Tibial nerve (tissue), 4 donors: ENCODE results near the gene PLEKHG4B. TPM values are rescaled to one million over a fixed set of nuclear protein-coding genes. Genes with fewer than 3 reads are reported as not detected.

Experiments used
- DNase-seq, 2 donors: peaks; one replicate each; pipeline ENCODE4 v3.0.0-alpha.2; 2019; ENCODE audit warnings: low spot score in 2 of 2
- H3K27ac ChIP-seq, 4 donors: fragments of 200-600 bp; sonication (generic) in 3 of 4; one replicate each; pipeline ENCODE4 v1.5.1; 2017 to 2019; ENCODE audit warnings: mild to moderate bottlenecking in 1 of 4
- H3K27me3 ChIP-seq, 2 donors: fragments of 200-600 bp; sonication (generic) in 1 of 2; one replicate each; pipeline versions ENCODE4 v1.5.1 to v1.6.0; 2017 to 2019
- H3K36me3 ChIP-seq, 3 donors: fragments of 200-600 bp; sonication (generic); one replicate each; pipeline ENCODE4 v1.5.1; 2018 to 2019
- H3K4me1 ChIP-seq, 4 donors: fragments of 200-600 bp; sonication (generic) in 3 of 4; one replicate each; pipeline ENCODE4 v1.5.1; 2017 to 2019
- H3K4me3 ChIP-seq, 4 donors: fragments of 200-600 bp; sonication (generic) in 3 of 4; one replicate each; pipeline ENCODE4 v1.5.1; 2017 to 2019; ENCODE audit warnings: mild to moderate bottlenecking in 1 of 4, moderate library complexity in 1 of 4
- H3K9me3 ChIP-seq, 4 donors: fragments of 200-600 bp; sonication (generic) in 3 of 4; one replicate each; pipeline ENCODE4 v1.5.1; 2017 to 2019
- EP300 ChIP-seq, 2 donors: sonication (generic); formaldehyde crosslinking; IDR thresholded peaks; one replicate each; pipeline ENCODE4 v1.6.1; 2017; ENCODE audit warnings: antibody characterized with exemption in 2 of 2, mild to moderate bottlenecking in 1 of 2
- POLR2A ChIP-seq, 2 donors: fragments of 450-650 bp; IDR thresholded peaks; one replicate each; pipeline ENCODE4 v1.6.1; 2017; ENCODE audit warnings: antibody characterized with exemption in 2 of 2, mild to moderate bottlenecking in 2 of 2, moderate library complexity in 2 of 2
- WGBS, 2 donors: methylation state at CpG; one replicate each; pipeline ENCODE4 v1.1.5; 2018; 5-methylcytosine and 5-hydroxymethylcytosine counted together
- total RNA-seq, 4 donors: library from RNA; depleted of rRNA; stranded (reverse); fragments of >200 nt; gene quantifications; one replicate each; pipeline ENCODE4 v1.1.0, GENCODE V29; 2016
- TF ChIP-seq, protein P1 (sequence below), 5 experiments: fragments of 200-600 bp in 3 of 5; fragments of 450-650 bp in 2 of 5; sonication (generic) in 3 of 5; IDR thresholded peaks; one replicate each; pipeline ENCODE4 v1.5.1; 2016 to 2019; ENCODE audit warnings: antibody characterized with exemption in 5 of 5, mild to moderate bottlenecking in 3 of 5, moderate library complexity in 2 of 5

PLEKHG4B gene
- total RNA-seq, 4 donors from 2014 or later: under 0.01 to 0.42 (median 0.26) TPM

DNA sequence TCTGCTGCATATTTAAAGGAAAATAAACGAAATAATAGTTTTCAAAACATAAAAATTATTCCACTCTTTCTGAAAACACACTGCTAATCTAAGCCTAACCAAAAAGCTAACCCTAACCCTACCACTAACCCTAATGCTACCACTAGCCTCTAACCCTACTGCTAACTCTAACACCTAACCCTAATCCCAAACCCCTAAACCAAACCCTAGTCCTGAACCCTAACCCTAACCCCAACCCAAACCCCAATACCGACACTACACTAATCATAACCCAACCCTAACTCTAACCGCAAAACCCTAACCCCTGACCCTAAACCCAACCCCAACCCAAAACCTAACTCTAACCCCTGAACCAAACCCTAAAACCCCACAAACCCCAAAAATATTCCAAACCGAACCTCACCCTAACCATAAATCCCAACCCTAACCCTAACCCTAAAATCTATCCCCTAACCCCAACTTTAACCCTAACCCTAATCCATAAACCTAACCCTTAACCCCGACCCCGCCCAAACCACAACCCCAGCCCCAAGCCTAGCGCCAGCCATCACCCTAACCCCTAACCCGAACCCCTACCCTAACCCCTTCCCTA lies 41.9 kb upstream of the PLEKHG4B start:
- H3K27ac ChIP-seq: no peak overlapping the region
- no peaks in the 10 kb centered on the region for H3K36me3 ChIP-seq
- DNase-seq: no peak
- TF ChIP-seq EP300 (IDR thresholded peaks at IDR 0.05): no peak
- no peak for TF ChIP-seq POLR2A (IDR thresholded peaks at IDR 0.05)
- TF ChIP-seq, protein P1, sequence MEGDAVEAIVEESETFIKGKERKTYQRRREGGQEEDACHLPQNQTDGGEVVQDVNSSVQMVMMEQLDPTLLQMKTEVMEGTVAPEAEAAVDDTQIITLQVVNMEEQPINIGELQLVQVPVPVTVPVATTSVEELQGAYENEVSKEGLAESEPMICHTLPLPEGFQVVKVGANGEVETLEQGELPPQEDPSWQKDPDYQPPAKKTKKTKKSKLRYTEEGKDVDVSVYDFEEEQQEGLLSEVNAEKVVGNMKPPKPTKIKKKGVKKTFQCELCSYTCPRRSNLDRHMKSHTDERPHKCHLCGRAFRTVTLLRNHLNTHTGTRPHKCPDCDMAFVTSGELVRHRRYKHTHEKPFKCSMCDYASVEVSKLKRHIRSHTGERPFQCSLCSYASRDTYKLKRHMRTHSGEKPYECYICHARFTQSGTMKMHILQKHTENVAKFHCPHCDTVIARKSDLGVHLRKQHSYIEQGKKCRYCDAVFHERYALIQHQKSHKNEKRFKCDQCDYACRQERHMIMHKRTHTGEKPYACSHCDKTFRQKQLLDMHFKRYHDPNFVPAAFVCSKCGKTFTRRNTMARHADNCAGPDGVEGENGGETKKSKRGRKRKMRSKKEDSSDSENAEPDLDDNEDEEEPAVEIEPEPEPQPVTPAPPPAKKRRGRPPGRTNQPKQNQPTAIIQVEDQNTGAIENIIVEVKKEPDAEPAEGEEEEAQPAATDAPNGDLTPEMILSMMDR (IDR thresholded peaks at IDR 0.05): no peak
- 93 to 94% methylated on average over 8 of the region's 8 CpGs for WGBS, 2 donors
- H3K4me1 ChIP-seq: peaks cover 0 to 16% (median 0%) of the 10 kb centered on the region in 4 donors
- peaks cover 0 to 26% of the 10 kb centered on the region in 2 donors for H3K27me3 ChIP-seq
- H3K4me3 ChIP-seq: no peak overlapping the region
- peaks cover 0 to 7% (median 0%) of the 10 kb centered on the region in 4 donors for H3K9me3 ChIP-seq

DNA sequence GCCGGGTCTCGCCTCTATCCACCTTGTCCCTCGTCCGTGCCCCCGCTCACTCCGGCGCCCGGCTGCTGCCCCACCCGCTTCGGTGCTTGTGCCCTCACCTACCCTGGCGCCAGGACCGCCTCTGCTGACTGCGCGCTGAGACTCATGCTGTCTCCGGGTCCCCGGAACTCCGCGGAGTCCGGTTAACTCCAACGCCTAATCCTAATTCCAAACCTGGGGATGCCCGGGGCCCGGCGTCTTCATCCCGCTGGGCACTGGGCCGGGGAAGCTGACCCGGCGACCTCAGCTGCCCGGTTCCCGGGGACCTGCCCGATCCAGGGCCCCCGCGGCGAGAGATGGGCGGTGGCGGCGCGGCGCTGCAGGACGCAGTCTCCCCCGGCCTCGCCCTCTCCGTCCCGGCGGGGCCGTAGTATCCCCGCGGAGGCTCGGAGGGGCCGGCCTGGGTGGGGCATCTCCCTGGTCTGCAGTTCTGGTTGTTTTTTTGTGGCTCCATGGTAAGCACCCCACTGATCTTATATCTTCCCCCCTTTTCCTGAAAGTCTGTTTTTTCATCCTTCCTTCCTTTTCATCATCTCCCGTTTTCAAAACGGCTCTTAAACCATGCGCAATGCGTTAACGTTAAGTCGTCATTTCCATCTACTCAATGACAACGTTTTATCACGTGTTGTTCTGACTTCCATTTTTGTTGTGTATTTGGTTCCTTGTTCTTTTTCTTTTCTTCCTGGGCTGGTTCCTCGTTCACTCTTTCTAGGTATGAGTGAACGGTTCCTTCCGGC lies 41.1 kb upstream of the PLEKHG4B start:
- H3K27ac ChIP-seq: no peak overlapping the region
- H3K9me3 ChIP-seq: peaks cover 0 to 7% (median 0%) of the 10 kb centered on the region in 4 donors
- WGBS, 2 donors: 79 to 82% methylated on average over 55 to 60 of the region's 60 CpGs
- peaks cover 0 to 32% of the 10 kb centered on the region in 2 donors for H3K27me3 ChIP-seq
- H3K4me3 ChIP-seq: no peak overlapping the region
- H3K36me3 ChIP-seq: no peaks in the 10 kb centered on the region
- peaks cover 0 to 16% (median 0%) of the 10 kb centered on the region in 4 donors for H3K4me1 ChIP-seq
- TF ChIP-seq, protein P1 (IDR thresholded peaks at IDR 0.05): no peak
- no peak for TF ChIP-seq POLR2A (IDR thresholded peaks at IDR 0.05)
- no peak for TF ChIP-seq EP300 (IDR thresholded peaks at IDR 0.05)
- no peak for DNase-seq

DNA sequence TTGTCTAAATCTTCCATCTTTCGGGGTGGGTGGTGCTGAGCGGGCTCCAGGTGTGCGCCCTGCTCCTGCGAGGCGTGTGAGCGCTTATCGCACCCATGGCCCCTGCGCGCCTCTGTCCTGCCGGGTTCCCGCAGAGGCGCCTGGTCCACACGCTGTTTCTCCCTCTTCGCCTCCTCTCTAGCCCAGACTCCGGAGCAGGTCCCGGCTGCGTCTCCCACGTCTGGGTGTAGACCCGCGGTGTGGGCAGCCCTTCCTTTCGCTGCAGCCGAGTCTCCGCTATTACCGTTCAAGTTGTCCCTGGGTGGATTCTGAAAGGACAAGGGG lies 40.5 kb upstream of the PLEKHG4B start:
- WGBS, 2 donors: 81 to 85% methylated on average over 24 of the region's 24 CpGs
- Histone ChIP-seq H3K27me3 (peaks cover 0 to 32% of the 10 kb centered on the region in 2 donors), H3K27ac (no peak overlapping the region), H3K36me3 (no peaks in the 10 kb centered on the region), H3K9me3 (peaks cover 0 to 7% (median 0%) of the 10 kb centered on the region in 4 donors), H3K4me1 (peaks cover 0 to 16% (median 0%) of the 10 kb centered on the region in 4 donors), H3K4me3 (no peak overlapping the region)
- no peak for DNase-seq
- TF ChIP-seq, protein P1 (IDR thresholded peaks at IDR 0.05): no peak
- TF ChIP-seq EP300 (IDR thresholded peaks at IDR 0.05) (no peak), POLR2A (IDR thresholded peaks at IDR 0.05) (no peak)

DNA sequence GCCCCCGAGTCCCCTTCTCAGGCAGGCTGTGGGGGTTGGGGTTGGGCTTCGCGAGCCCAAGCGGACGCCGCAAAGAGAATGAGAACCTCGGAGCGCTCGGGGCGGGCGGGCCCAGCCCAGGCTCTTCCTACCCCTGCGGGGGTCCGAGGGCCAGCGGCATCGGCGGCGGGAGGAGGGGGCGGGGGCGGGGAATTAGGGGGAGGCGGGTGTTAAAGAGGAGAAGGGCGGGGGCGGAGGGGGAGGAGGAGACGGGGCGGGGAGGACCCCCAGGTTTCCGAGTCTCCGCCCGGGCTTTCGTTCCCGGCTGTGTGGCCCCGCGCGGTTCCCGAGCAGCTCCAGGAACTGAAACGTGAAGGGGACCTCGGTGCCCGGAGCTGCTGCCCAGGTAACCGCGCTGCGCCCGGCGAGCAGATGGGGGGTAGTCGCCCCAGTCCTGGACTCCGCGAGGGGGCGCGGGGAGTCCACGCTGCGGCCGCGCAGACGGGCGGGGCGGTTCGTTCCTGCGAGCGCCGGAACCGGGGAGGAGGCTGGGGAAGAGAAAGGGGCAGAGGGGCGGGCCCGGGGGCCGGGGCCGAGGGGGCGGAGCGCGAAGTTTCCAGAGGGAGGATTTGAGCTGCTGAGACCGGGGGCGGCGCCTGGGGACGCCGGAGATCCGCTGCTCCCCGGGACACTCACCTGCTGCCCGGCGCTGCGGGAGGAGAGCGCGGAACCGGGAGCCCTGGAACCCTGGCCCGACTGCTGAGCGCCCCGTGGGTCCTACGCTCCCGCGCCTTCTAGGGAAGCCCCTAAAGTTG lies 38.4 kb upstream of the PLEKHG4B start:
- Histone ChIP-seq H3K9me3 (peaks cover 0 to 7% (median 0%) of the 10 kb centered on the region in 4 donors), H3K4me3 (peak overlapping the region; percentile 30 to 52 (median 37)), H3K4me1 (peaks cover 0 to 16% (median 0%) of the 10 kb centered on the region in 4 donors), H3K27ac (no peak overlapping the region), H3K36me3 (no peaks in the 10 kb centered on the region), H3K27me3 (peaks cover 0 to 32% of the 10 kb centered on the region in 2 donors)
- DNase-seq: no peak
- WGBS, 2 donors: 1 to 2% methylated on average over 32 to 52 of the region's 84 CpGs
- TF ChIP-seq EP300 (IDR thresholded peaks at IDR 0.05) (no peak), POLR2A (IDR thresholded peaks at IDR 0.05) (no peak)
- TF ChIP-seq, protein P1 (IDR thresholded peaks at IDR 0.05): peak in 1 of 5 experiments; percentile 7
